ENCODE data around the gene TRMT2B.

DNA sequence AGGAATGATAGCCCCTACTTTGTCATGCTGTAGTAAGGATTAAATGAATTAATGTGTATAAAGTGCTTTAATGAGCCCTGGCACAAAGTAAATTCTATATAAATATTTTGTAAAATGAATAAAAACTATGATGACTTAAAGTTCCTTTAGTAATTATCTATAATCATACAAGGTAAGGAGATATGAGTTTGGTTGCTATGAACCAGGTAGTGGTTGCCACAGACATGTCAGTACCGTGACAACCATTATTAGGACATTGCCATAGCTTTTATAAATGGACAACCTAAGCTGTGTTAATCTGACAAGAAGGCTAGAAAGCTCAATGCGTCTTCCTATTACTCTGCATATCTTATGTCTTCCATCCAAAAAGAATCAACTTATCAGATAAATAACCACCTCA, 82.5 kb downstream of the TRMT2B start, which contains the start of gene ARL13A:
- TF ChIP-seq HCFC1 (IDR thresholded peaks at IDR 0.05; ENCODE audit: low read depth, low read length) (no peak), ZSCAN29 (CRISPR knock-in tag; conservative IDR thresholded peaks at IDR 0.05) (no peak)
